Stomach (tissue), 9 donors: ENCODE data around the gene DDOST. TPM values are rescaled to one million over a fixed set of nuclear protein-coding genes. Genes with fewer than 3 reads are reported as not detected.

Source experiments
- DNase-seq, 2 donors: peaks; one replicate each; pipeline versions ENCODE4 v3.0.0 to v3.0.0-alpha.2; 2013 to 2019
- H3K27ac ChIP-seq, 5 donors: fragments of 200-600 bp in 4 of 5; sonication (generic) in 4 of 5; one replicate each; pipeline ENCODE4 v1.5.1; 2013 to 2019; ENCODE audit warnings: mild to moderate bottlenecking in 1 of 5, moderate library complexity in 1 of 5
- H3K27me3 ChIP-seq, 3 donors: fragments of 200-600 bp; sonication (generic); one replicate each; pipeline ENCODE4 v1.5.1; 2017 to 2019; ENCODE audit warnings: mixed run types in 1 of 3
- H3K36me3 ChIP-seq, 4 donors: fragments of 200-600 bp; sonication (generic); 1 replicate in 3 of 4; 2 replicates in 1 of 4; pipeline ENCODE4 v1.5.1; 2016 to 2019
- H3K4me1 ChIP-seq, 4 donors: fragments of 200-600 bp; sonication (generic); one replicate each; pipeline ENCODE4 v1.5.1; 2016 to 2019
- H3K4me3 ChIP-seq, 4 donors: fragments of 200-600 bp; sonication (generic) in 3 of 4; one replicate each; pipeline ENCODE4 v1.5.1; 2016 to 2019; ENCODE audit warnings: mild to moderate bottlenecking in 1 of 4
- H3K9me3 ChIP-seq, 4 donors: fragments of 200-600 bp; sonication (generic); one replicate each; pipeline ENCODE4 v1.5.1; 2016 to 2019
- EP300 ChIP-seq: sonication (generic); formaldehyde crosslinking; IDR thresholded peaks from one replicate; pipeline ENCODE4 v1.6.1; 2017; ENCODE audit warnings: antibody characterized with exemption
- POLR2A ChIP-seq, 4 donors: fragments of 450-650 bp; IDR thresholded peaks; one replicate each; pipeline ENCODE4 v1.6.1; 2016; ENCODE audit warnings: antibody characterized with exemption in 4 of 4, control low read depth in 2 of 4, mild to moderate bottlenecking in 1 of 4, moderate library complexity in 1 of 4
- POLR2AphosphoS5 ChIP-seq, 3 donors: sonication (generic); formaldehyde crosslinking; IDR thresholded peaks; one replicate each; pipeline ENCODE4 v1.6.1; 2016; ENCODE audit warnings: antibody characterized with exemption in 3 of 3
- WGBS, 5 donors: extraction: QIAGEN DNeasy Blood & Tissue Kit in 3 of 5; methylation state at CpG; one replicate each; pipeline versions ENCODE4 v1.1.5 to v1.1.7; 2013 to 2018; 5-methylcytosine and 5-hydroxymethylcytosine counted together
- intact Hi-C: fragments of 100-400 bp; cut with DNase I; formaldehyde crosslinking; loops from one replicate; pipeline ENCODE4 v1.15.1; 2023; ENCODE audit warnings: low total_unique reads
- polyA plus RNA-seq, 3 donors: library from polyadenylated mRNA; stranded (reverse); fragments of 200-250 nt; gene quantifications; one replicate each; pipeline ENCODE4 v1.2.3, GENCODE V29; 2013
- total RNA-seq, 5 donors: library from RNA; depleted of rRNA; stranded (reverse); fragments of >200 nt; gene quantifications; one replicate each; pipeline versions ENCODE4 v1.1.0 to v1.2.3, GENCODE V29; 2014 to 2016
- TF ChIP-seq, protein P1 (sequence below), 7 experiments: fragments of 450-650 bp in 4 of 7; fragments of 200-600 bp in 3 of 7; sonication (generic) in 3 of 7; IDR thresholded peaks; one replicate each; pipeline ENCODE4 v1.5.1; 2016 to 2019; ENCODE audit warnings: antibody characterized with exemption in 7 of 7, control low read depth in 2 of 7, mild to moderate bottlenecking in 1 of 7
- donor health status: healthy with polysubstance abuse.
- donor health status: Bipolar disorder and iron deficiency.
- donor health status: healthy.

Gene DDOST
- total and polyA plus RNA-seq, 8 donors = 38.5 to 227 (median 97.9) TPM

DNA sequence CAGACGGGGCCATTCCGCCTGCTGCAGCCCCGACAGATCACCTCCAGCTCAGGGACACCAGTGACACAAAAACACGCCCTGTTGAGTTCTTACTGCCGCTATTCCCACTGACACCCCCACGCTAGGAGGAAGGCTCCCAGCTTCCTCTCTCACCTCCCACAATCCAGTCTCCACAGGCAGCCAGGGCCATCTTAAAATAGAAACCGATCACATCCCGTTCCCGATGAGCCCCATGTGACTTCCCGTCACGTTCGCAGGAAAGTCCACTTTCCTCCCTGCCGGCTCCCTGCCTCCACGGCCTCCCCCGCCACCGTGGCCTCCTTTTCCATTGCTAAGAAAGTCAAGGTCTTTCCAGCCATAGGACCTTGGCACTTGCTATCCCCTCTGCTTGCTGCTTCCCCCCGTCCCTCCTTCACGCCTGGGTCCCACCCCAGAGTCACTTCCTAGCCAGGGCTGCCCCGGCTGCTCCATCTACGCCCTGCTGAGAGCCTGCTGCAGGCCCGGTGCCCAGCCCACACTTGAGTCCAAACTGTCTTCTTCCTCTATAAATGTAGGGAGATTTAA is 24.0 kb upstream of the DDOST start:
- intact Hi-C loops = no loop called here
- H3K4me1 ChIP-seq = no peaks in the 10 kb centered on the region
- no peaks in the 10 kb centered on the region for H3K9me3 ChIP-seq
- peak overlapping the region; percentile 8 to 26 (median 16) for H3K4me3 ChIP-seq
- no peaks in the 10 kb centered on the region for H3K36me3 ChIP-seq
- peak overlapping the region; percentile 43 to 72 (median 66) for H3K27ac ChIP-seq
- no peaks in the 10 kb centered on the region for H3K27me3 ChIP-seq
- DNase-seq = peak in 1 of 2 donors; percentile 56
- no peak for TF ChIP-seq EP300
- TF ChIP-seq POLR2AphosphoS5 (IDR thresholded peaks at IDR 0.05) = no peak
- no peak for TF ChIP-seq POLR2A (IDR thresholded peaks at IDR 0.05)
- TF ChIP-seq, protein P1, sequence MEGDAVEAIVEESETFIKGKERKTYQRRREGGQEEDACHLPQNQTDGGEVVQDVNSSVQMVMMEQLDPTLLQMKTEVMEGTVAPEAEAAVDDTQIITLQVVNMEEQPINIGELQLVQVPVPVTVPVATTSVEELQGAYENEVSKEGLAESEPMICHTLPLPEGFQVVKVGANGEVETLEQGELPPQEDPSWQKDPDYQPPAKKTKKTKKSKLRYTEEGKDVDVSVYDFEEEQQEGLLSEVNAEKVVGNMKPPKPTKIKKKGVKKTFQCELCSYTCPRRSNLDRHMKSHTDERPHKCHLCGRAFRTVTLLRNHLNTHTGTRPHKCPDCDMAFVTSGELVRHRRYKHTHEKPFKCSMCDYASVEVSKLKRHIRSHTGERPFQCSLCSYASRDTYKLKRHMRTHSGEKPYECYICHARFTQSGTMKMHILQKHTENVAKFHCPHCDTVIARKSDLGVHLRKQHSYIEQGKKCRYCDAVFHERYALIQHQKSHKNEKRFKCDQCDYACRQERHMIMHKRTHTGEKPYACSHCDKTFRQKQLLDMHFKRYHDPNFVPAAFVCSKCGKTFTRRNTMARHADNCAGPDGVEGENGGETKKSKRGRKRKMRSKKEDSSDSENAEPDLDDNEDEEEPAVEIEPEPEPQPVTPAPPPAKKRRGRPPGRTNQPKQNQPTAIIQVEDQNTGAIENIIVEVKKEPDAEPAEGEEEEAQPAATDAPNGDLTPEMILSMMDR (IDR thresholded peaks at IDR 0.05) = no peak
- 73 to 83% (median 79%) methylated on average over 20 to 21 of the region's 21 CpGs for WGBS, 5 donors

DNA sequence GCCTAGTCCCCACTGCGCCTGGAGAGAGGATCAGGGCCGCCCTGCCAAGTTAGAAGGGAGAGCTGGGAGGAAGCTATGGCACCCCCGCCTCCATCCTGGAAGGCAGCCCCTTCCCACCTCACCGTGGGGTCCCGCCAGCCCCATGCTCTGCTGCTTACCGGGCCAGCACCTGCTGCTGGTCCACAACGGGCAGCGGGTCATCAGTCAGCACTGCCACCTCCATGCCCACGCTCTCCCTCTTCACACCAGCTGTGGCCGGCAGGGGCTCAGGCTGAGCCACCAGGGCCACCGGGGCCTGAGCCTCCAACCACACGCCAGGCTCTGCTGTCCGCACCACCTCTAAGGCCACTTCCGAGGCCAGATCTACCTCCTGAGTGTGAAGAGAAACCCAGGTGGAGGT is 23.5 kb upstream of the DDOST start:
- DNase-seq = no peak
- Histone ChIP-seq H3K27me3 (no peaks in the 10 kb centered on the region), H3K36me3 (no peaks in the 10 kb centered on the region), H3K9me3 (no peaks in the 10 kb centered on the region), H3K4me1 (no peaks in the 10 kb centered on the region), H3K4me3 (peak overlapping the region; percentile 8 to 26 (median 16)), H3K27ac (peak overlapping the region; percentile 43 to 72 (median 66))
- TF ChIP-seq POLR2A (IDR thresholded peaks at IDR 0.05) = no peak
- TF ChIP-seq EP300 = no peak
- TF ChIP-seq, protein P1 (IDR thresholded peaks at IDR 0.05) = no peak
- no peak for TF ChIP-seq POLR2AphosphoS5 (IDR thresholded peaks at IDR 0.05)
- intact Hi-C loops = no loop called here
- 75 to 89% (median 84%) methylated on average over 10 to 14 of the region's 14 CpGs for WGBS, 5 donors

DNA sequence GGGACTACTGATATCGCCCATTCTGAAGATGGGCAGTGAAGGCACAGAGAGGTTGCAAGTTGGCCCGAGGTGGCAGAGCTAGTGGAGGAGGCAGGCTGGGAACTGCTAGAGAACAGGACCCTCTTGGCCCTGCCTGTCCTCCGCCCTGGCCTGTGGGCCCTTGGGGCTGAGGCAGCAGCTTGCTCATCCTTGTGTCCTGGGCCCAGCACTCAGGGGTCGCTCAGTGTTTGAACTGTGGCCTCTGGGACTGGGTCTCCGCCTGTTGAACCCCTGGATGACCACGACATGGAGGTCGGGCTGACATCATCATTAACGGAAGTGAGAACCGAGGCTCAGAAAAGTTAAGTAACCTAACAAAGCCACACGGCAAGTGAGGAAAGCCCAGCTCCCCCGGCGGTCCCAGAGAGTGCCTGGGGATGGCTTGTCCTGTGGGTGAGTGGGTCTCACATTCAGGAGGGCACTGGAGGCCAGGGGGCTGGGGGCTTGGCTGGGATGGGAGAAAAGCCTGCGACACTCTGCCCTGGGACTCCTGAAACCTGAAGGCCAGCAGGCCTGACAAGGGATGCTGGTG is 23.0 kb upstream of the DDOST start:
- intact Hi-C loops = no loop called here
- Histone ChIP-seq H3K27me3 (no peaks in the 10 kb centered on the region), H3K36me3 (no peaks in the 10 kb centered on the region), H3K27ac (peak overlapping the region; percentile 43 to 72 (median 66)), H3K4me1 (no peaks in the 10 kb centered on the region), H3K9me3 (no peaks in the 10 kb centered on the region), H3K4me3 (no peak overlapping the region)
- WGBS, 5 donors = 76 to 83% (median 79%) methylated on average over 10 to 13 of the region's 13 CpGs
- no peak for DNase-seq
- TF ChIP-seq EP300 = no peak

DNA sequence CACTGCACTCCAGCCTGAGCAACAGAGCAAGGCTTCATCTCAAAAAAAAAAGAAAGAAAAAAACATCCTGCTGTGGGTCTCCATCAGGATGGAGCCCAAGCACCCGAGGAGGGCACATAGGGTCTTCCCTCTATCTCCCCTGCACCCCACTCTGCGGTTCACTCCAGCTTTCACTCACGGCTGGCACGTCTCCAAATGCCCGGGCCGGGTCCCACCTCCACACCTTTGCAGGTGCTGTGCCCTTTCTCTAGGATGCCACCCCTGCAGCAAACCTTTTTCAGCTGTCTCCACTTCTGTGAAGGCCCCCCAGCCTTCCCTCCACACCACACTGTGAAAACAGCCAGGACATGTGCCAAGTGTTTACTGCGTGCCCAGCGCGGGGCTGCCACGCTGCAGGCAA is 22.4 kb upstream of the DDOST start:
- H3K36me3 ChIP-seq = no peaks in the 10 kb centered on the region
- 79 to 89% (median 86%) methylated on average over 10 of the region's 10 CpGs for WGBS, 5 donors
- H3K27me3 ChIP-seq = no peaks in the 10 kb centered on the region
- intact Hi-C loops = no loop called here
- no peaks in the 10 kb centered on the region for H3K4me1 ChIP-seq
- no peaks in the 10 kb centered on the region for H3K9me3 ChIP-seq
- H3K4me3 ChIP-seq = no peak overlapping the region
- TF ChIP-seq POLR2A (IDR thresholded peaks at IDR 0.05) = no peak
- TF ChIP-seq POLR2AphosphoS5 (IDR thresholded peaks at IDR 0.05) = no peak
- no peak for TF ChIP-seq EP300
- TF ChIP-seq, protein P1 (IDR thresholded peaks at IDR 0.05) = no peak
- H3K27ac ChIP-seq = peak overlapping the region in 2 of 5 donors; percentile 66 to 72
- no peak for DNase-seq
